HUDEP-2 (cell line): ENCODE data around the gene PRG2.

Source experiments
- DNase-seq, 76 experiments: peaks; one replicate each; lab custom pipeline; 2025; ENCODE audit not compliant: unreplicated experiment in 76 of 76; lab: John Stamatoyannopoulos, UW

Gene PRG2, protein sequence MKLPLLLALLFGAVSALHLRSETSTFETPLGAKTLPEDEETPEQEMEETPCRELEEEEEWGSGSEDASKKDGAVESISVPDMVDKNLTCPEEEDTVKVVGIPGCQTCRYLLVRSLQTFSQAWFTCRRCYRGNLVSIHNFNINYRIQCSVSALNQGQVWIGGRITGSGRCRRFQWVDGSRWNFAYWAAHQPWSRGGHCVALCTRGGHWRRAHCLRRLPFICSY

GRCh38 chr11:57390535-57390934, at the start of gene PRG2:
PRG2 (minus strand) TSS chr11:57390650; CDS start chr11:57389944, 706 bp downstream.
- peak in 1 of 76 experiments; percentile 24 for DNase-seq

DNA sequence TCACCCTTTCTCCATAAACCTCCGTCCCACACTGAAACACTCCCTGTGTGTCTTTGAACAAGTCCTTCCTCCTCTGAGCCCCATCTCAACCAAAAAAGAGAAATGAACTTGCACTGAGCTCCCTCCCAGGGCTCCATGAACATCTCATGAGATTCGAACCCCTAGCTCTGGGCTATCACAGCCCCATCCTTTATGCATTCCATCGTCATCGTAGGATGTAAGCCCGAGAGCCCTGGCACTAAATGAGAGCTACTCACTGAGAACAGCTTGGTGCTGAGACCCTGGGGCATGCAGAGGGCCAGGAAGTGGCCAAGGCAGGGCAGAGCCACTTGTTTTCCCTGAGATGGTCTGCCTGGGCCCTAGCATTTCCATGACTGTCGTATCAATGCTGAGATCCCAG, 49.3 kb upstream of the PRG2 start:
- DNase-seq = no peak

DNA sequence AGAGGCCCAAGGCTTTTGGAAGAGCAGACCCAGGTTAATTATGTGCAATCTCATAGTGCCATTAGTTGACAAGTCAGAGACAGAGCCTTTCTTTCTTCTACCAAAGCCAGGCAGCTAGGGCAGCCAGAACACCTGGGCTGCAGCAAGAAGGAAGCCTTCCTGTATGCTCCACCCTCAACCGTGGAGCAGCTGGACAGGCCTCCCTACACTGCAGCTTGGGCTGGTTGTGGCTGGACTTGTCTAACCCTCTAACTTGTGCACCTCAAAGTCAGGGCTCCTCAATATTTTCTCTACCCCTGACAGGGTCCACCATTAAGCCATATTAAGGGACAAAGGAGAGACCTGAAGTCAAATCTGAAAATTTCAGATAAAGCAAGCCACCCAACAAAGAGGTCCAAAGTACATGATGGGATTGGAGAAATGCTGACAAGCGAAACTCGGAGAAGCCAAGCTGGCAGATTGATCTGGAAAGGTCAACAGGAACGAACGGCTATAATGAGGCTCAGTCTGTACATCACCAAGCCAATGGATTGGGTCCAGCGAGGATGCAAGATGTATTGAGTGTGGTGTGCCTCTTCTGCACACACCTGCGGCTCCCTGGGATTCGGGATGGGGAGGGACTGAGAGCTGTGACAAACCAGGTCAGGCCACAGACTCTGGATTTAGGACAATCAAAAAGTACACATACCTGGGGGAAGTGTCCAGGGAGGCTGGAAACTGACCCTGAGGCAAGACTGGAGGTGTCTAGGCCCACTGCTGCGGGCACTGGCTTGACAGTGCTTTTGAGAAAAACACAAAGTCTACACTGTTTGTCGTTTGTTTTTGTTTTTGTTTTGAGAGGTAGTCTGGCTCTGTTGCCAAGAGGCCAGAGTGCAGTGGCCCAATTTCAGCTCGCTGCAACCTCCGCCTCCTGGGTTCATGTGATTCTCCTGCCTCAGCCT, 48.2 kb upstream of the PRG2 start:
- DNase-seq = no peak

- no peak for DNase-seq
These were observed 45.6 kb upstream of the PRG2 start for GRCh38 chr11:57436031-57436430.

DNA sequence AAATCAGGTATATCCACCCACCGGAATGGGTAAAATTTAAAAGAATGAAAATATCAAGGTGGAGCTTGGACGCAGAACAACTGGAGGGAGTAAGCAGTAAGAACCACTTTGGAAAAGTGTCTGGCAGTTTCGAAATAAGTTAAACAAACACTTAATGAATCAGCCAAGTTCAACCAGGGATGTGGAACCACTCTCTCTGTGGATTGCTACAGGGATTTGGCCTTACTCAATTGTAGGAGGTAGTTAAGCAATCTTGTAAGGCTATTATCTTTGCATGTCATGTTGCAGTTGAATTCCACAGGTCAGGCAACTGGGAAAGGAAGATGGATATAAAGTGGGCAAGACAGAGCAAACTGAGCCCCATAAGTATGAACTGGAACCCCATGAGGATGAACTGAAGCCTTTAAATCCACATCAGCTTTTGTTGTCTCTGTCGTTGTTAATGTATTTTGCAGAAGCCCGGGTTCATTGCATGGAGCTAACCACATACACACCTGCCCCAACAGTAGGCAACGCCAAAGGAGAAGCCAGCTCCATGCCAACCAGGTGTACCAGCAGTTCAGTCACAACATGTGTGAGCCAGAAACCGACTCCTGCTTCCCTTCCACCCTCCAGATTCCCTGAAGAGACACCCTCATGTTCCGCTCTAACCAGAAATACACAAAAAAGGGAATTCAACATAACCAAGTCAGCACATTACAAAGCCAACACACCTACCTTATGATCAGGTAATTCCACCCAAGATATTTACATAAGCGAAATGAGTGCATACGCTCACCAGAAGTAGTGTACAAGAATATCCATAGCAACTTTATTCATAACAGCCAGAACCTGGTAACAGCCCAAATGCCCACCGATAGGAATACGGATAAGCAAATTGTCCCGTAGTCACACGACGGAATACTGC, 44.4 kb upstream of the PRG2 start:
- no peak for DNase-seq

DNA sequence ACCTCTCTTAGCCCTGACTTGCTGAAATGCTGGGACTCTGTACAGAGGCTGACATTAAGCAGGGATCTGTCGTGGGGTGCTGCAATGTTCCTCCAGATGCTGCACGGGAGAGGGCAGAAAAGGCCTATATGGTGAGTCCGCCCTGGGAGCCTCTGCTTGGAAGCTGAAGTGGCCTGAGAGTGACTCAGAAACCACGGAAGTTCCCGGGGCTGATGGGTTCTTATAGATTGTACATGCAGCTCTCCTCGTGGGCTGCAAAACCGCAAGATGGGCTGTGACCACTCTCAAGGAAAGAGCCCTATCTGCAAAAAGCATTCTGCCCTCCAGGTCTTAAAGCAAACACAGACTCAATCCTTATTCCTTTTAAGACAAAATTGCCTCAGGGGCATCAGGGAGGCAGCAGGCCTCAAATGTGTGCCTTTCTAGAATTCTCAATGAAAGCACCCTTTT, 42.3 kb upstream of the PRG2 start:
- peak in 74 of 76 experiments; percentile 38 to 93 (median 79) for DNase-seq

GRCh38 chr11:57432149-57432561, 41.7 kb upstream of the PRG2 start:
- DNase-seq = peak in 1 of 76 experiments; percentile 43

GRCh38 chr11:57430952-57431351, 40.5 kb upstream of the PRG2 start:
- DNase-seq = peak in 19 of 76 experiments; percentile 7 to 44 (median 22)

DNA sequence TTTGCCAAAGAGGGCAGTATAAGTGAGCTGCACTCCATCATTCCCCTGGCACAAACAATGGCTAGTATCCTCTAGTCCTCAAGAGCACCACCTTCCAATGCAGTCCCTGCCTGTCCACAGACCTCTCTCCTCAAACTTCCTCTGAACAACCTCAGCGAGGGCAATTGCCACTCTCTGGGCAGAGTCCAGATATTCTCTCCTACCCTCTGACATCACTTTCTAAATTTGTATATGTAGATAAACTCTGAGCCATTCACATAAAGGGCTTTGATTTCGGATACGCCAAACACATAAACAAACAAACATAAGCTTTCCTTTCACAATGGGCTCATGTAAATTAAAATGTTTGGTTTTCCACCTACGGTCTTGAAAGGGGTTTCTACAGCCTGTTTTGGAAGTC, 39.5 kb upstream of the PRG2 start:
- no peak for DNase-seq

- DNase-seq = no peak
These were observed 38.2 kb upstream of the PRG2 start for GRCh38 chr11:57428643-57429042.

GRCh38 chr11:57427727-57428082, 37.3 kb upstream of the PRG2 start:
- no peak for DNase-seq

DNA sequence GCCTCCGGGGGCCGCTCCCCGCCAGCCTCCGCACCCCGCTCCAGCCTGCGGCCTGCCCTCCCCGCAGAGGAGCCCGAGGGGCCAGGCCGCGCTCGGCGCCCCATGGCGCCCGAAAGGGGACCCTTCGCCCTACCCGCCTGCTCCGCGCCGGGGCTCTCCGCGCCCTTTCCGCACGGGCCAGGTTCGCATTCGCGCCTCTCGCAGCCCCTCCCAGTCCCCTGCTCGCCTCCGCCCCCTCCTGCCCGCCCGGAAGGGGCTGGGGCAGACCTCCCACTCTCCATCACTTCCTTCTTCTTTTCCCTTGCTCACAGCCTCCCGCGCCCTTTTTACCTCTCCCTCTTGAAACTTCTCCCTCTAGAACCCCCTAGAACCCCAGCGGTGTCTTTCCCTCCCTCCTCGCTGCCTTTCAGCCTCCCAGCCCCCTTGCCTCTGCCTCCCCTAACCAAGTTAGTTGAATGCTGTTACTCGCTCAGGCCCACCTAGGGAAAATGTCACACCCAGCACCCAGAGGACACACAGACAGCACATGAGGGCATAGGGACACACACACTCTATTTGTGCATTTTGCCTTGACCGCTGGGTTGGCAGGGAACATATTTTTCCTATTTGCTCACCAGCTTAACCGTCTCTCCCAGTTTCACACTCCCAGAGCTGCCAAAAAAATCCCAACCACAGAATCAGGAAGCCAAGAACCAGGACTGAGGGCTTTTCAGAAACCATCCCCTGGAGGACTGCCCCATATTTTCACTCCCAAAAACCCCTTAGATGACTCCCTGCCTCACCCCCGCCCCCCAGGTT, 36.7 kb upstream of the PRG2 start, which contains the start of gene SLC43A3:
TSS of gene SLC43A3 (minus strand) at position 193 of the 798 bp plus-strand sequence. CDS start 949 bp downstream, outside the sequence.
- DNase-seq = peak in 72 of 76 experiments; percentile 26 to 83 (median 71)

DNA sequence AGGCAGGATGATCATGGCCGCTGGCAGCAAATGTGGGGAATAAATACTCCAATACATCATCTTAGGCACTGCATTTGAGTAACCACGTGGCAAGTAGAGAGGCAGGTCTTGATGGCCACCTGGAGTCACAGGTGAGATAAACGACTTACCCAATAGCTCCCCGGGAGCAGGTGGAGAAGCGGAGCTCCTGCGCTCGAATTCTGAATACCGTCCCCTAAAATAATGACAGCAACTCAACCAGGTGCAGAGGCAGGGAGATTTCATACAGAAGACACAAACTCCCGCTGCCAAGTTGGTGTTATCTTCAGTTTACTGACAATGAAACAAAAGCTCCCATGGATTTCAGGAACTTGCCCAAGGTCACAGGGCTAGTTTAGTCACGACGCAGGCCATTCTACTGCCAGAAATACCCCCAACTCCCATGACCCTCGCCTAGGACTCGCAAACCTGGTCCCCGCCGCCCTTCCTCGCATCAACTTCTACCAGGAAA, 36.0 kb upstream of the PRG2 start:
- DNase-seq = peak in 9 of 76 experiments; percentile 9 to 61 (median 41)

DNA sequence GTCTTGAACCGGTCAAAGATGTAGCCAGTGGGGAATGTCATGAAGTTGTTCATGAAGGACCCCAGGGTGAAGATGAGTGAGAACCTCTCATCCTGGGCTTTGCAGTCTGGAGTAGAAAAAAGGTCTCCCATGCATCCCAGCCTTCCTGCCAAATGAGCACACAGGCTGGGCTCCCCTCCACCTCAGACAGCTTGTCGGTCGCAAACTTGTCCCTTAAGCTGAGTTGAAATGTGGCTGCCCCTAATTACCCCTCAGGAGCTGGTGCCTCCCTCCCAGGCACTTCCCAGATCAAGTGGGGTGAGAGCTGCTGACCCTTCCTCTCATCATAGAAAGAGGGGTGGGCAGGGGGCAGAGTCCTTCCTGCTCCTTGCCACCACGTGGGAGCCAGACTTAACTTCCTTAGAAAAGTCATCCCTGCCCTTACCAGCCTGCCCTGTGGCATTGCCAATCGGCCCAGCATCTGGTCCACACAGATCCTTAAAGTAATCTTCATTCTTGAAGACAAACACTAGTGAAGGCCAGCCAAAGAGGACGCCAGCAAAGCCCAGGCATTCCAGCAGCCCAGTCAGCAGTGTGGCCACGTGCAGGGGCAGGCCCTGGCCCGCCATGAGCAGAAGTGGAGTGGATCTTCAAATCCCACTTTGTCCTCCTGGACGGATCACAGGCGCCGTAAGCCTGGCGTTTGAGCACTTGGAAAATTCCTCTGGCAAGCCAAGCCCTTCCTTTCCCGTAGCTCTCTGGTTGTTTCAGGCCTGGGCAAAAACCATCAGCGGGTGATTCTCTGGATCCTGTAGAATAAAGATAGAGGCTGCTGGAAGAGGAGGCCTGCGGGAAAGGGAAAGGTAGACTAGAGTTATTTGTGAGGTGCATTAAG, 35.4 kb upstream of the PRG2 start:
- peak in 14 of 76 experiments; percentile 11 to 61 (median 30) for DNase-seq

DNA sequence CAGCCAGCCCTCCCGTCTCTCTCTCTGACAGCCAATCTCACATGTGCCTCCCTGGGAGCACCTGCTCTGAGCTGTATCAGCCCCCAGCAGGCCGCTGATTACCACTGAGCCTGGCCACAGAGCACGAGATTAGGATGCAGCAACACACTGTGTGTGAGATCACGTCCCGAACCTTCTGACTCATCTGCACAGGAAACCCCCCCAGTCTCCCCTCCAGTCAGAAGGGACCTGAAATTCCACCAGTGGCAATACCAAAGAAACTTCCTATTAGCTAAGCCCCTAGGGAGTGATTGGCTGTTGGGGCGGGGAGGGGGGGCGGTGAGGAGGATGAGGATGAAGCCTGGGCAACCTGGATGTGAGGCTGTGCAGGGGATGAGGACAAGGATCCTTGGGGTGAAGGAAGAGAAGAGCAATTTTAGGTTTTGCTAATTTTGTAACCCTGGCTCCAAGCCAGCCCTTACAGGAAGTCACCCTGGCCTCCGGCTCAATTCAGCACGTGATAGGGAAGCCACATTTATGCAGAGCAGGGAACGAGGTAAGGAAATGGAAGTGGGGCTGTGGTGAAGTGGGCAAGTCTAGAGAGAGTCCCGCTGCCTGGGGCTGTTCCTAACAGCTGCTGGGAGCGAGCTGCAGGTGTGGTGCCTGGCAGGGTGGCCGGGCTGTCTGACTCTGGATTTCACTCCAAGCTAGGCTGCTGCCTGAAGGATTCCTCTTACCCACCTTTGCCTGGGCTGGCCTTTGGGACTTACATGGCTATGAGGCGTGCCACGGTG, 34.5 kb upstream of the PRG2 start:
- DNase-seq = peak in 74 of 76 experiments; percentile 58 to 95 (median 89)

- DNase-seq = peak in 2 of 76 experiments; percentile 3 to 23
These were observed 33.8 kb upstream of the PRG2 start for GRCh38 chr11:57424137-57424791.

DNA sequence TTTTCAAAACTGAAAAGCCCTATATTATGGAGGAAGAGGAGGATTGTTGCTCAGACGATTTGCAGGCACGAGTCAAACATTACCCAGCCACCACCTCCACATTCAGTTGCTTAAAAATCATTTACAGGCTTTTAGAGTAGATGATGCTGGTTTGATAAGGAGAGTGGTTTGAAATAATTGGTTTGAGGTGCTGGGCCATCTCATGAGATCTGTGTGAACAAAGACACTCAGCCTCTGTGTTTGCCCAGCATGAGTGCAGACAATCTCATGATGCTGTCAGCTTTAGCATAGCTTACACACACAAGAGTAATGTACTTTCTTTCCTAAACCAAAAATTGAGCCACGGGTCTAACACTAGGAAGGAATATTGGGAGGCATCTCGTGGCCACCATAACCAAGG, 32.2 kb upstream of the PRG2 start:
- no peak for DNase-seq
